NCI-H345 treated with DMSO at 0.1 percent for 48 hours (cell line): ENCODE results near the gene RELN.
A peak's percentile ranks its signal among the peaks of the same experiment; 100 is the strongest.

Experiments
- DNase-seq: peaks from one replicate; lab custom pipeline; 2025; ENCODE audit not compliant: unreplicated experiment; lab: John Stamatoyannopoulos, UW

The RELN gene

DNA sequence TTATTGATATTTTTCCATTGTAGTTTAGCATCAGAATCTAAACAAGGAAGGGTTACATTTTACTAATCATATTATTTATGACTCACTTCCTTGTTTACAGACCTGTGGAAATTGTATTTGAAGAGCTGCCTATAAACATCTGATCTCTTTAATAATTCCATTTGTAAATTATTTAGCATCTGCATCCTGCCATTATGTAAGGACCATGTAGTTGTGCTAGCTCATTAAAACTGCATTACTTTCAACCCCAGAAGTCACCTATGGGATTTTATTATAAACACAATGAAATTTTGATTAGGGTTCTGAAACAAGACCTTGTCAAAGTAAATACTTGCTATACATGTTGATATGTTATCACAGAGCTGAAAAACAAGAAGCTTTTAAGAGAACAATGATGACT, 396.6 kb downstream of the RELN start:
- DNase-seq, result no peak

DNA sequence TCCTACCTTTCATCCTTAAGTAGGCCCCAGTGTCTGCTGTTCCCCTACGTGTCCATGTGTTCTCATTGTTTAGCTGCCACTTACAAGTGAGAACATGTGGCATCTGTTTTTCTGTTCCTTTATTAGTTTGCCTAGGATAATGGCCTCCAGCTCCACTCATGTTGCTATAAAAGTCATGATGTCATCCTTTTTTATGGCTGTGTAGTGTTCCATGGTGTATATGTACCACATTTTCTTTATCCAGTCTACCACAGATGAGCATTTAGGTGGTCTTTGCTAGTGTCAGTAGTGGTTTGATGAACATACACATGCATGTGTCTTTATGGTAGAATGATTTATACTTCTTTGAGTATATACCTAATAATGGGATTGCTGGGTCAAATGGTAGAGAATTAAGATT, 397.3 kb downstream of the RELN start:
- no peak for DNase-seq

DNA sequence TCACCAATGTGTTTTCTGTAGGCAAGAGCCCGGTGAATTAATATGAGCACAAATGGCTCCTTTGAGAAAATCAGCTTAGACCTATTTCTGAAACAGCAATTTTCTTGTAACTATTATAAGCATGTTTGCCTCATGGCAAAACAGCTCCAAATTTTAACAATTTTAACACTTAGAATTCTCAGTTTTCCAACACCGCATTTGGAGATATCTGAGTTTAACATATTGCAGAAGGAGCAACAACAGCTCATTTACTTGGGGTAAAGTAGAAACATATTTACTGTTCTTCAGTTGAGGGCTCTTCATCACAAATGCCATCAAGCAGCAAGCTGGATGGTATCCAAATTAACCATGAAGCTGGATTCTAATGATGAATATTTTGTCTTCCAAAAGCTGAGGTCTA, 409.4 kb downstream of the RELN start:
- DNase-seq, result no peak

DNA sequence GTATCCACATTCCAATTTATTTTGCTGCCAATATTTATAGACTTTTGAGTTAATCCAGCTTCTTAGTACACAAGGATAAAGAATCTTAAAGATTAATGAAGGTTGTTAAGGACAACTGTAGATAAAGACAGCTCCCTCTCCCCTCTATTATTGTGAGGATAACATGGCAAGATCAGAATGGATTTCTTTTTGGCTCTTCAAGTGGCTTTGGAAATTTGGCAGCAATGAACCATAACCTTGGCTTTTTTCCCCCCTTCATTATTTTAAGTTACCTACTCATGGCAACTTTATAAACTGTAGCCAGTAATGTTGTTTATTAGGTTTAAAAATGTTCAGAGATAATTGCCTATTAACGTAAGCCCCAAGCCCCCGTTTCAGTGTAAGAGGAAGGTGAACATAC, 412.4 kb downstream of the RELN start:
- DNase-seq, result no peak

DNA sequence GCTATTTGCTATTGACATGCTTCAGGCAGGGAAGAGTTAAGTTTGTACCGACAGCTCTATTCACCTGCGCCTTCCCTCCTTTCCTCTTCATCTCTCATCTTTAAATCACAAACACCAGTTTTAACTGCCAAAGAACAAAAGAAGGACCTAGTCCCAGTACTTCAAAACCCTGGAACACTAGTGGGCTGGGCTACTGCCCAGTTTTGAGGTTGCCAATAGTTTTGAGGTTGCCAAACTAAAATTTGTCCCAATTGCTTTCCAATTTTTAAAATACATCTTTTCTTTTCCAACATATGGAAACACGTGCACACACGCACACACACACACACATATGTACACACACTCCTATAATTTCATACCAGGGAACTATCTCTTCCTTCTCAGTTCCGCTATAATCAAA, 412.8 kb downstream of the RELN start:
- no peak for DNase-seq

DNA sequence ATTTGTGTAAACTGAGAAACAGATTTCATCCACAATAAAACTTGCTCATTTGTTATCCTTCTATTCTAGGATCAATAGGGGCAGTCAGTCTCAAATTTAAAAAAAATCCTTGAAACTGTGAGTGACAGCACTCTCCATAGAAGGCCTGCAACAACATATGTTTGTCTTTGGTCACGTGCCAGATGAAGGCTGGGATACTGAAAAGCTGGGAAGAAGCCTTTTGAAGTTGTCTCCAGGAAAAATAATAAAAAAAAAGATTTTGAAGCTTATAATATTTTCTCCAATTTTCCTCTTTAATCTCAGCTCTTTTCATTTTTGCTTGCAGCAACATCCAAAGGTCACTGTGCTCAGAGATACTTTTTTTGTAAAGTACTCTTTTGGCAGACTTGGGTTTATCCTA, 414.9 kb downstream of the RELN start:
- DNase-seq, result no peak

DNA sequence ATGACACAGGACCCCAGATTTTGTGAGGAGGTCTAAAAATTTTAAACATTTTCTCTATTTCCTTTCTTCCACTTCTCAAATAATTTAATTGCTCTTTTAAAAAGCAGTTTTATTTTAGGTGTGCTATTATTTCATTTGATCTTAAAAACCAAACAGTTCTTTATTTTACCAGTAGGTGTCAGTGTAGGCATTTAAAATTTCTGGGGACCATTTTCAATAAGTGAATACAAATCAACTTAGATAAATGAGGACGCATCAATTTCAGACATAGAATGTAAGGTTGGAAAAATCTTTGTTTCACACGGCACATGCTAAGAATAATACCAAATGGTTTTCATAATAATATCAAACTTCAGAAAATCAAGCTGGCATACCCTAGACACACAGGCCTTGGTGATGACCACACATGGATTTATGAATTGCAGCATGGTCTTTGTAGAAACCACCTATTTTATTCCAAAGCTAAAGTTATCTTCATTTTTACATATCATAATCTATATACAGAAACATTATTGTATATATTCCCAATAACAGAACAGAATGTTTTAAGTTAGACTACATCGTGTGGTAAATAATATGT, 415.9 kb downstream of the RELN start:
- peak; percentile 19 for DNase-seq

DNA sequence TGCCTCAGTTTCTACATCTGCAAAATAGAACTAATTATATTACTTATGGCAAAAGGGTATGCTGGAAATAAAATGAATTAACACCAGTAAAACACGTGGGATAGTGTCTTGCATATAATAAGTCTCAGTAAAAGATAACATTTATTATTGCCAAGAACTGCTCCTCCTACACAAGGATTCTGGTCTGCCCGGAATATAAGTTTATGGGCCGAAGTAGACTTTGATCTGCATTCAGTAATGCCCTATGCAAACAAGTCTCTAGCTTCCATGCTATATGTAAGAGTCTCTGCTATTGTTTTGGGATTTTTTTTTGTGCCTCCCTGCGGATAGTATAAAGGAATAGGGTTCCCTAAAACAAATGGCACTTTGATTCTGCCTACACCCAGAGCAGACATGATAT, 417.9 kb downstream of the RELN start:
- DNase-seq, result no peak

DNA sequence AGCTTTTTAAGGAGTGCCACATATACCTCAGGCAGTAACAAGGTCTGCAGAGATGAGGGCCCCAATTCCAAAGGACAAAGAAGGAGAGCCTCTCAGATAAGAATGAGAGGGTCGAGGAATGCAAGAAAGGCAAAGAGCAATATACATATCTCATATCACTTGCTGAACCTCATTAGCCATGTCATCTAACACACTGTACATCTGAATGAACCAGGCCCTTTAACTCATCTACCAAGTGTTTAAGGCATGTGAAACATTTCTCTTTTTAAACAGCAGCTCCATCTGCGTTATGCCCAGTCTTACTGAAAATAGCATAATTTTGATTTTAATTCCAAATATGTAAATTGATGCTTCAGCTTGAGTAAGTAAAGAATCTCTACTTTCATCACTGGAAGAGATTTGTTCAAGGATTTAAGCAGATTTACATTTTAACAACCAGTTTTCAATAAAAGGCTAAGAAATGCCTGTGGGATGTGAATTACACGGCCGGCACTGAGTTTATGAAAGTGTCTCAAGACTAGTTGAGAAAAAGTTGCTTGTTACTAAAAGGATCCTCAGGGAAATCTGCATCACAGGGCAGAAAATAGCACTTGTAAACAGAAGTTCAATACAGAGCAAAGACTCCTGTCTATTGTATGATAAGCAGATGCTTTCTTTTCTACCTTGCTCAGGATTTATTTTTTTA, 419.7 kb downstream of the RELN start:
- no peak for DNase-seq

DNA sequence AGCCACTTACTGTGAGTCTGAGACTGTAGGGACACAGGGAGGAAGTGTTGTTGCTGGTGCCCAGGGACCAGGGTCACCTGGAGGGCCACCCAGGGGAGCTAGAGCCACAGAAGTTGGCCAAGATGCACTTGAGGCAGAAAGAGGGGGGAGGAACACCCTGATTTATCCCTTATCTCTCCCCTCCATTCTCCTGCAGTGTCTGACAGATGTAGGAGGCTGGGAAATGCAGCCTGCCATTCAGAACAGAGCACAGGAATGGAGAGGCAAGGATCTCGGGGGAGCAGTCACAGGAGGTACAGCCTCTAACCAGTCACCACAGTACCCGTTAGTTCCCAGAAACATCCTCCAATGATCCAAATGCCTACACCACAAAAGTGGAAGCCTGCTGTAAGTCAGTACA, 425.0 kb downstream of the RELN start:
- DNase-seq, result no peak

DNA sequence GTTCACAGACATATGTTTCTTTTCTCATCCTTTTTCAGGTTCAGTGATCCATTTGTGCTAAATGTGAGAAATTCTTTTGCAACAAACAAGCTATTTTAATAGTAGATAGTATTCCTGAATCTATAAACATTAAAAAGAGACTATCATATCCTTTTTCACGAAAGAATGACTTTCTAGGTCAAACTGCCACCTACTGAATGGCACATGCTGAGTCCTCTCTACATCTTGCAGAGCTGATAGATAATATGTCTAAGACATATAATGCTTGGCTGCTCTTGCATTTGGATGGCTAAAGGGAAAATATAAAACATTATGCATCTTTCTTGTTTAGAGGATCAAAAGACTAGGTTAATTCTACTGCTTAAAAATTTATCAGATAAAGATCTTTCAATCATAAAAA, 429.3 kb downstream of the RELN start:
- no peak for DNase-seq

DNA sequence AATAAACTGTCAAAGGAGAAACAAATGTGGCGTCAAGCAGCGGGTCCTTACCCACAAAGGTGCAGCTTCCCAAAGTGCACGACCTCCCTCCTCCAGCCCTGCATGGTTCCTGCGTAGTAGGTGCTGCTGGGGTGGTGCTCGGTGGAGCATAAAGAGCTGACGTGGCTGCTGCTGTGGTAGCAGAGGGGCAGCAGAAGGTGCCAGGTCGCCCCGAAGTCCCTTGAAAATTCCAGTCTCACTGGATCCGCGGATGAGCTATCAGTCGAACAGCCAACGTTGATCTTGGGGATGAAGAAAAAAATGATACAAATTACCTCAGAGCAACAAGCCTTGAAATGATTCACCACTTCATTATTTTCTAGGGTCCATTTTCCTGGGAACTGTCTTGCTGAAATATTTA, 438.4 kb downstream of the RELN start:
- DNase-seq, result no peak

DNA sequence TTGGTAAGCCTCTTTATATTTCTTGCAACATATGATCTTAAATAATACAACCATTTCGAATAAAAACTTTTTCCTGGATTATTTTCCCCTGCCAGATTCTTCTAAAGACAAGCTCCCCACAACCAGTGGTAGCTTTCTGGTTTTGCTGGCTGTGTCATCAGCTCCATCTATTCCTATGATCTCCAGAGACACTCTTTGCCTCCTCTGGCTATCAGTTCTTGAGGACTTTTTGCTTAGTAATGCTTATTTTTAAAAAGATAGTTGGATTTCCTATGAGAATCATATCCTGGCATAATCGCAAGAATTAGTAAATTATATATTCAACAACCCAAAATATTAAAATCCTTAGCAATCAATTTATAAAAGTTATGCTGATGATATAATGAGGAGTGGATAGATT, 439.7 kb downstream of the RELN start:
- DNase-seq, result no peak

DNA sequence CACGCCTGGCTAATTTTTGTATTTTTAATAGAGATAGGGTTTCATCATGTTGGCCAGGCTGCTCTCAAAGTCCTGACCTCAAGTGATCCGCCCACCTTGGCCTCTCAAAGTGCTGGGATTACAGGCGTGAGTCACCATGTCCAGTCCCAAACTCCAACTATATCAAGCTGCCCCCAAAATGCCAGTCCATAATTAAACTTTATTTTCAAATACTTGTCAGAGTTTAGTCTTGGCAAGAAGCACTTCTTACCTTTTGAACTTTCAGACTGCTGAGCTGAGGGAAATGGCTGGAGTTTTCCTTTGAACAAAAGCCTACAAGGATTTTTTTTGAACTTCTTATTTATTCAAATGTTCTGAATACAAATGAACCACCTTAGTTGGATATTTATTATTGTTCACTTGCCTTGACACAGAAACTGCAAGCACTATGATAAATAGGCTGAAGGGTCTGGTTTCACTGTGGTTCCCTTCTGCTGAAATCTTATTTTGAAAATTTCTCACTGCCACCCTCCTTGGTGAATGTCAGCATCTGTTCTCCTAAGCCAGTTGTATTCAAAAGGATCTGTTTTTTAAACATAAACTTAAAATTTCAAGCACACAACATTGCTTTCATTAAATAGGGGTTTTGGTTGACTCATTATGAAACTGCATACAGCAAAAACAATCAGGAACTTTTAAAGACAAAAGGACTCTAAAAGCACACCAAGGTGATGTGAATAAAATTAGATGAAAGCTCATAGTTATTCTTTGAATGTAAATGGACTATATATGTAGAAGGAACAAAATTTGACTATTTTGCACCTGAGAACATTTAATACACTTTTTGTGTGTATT, 441.8 kb downstream of the RELN start:
- no peak for DNase-seq

DNA sequence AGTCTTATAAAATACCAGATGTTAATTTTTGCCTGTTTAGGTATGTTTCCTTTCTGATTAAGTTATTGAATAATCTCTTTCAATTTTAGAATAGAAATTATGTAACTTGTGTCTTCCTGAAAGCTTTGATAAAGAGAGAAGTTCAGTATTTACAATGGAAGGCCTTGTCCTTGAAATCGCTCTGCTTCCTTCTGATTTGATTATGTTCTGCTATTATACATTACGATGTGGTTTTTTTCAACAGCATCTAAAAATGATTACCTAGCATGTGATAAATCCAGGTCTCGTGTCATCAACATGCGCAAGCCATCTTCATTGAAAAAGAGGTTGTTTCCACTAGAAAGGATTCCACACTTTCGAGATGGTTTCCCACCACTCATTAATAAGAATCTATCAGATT, 447.0 kb downstream of the RELN start:
- no peak for DNase-seq

DNA sequence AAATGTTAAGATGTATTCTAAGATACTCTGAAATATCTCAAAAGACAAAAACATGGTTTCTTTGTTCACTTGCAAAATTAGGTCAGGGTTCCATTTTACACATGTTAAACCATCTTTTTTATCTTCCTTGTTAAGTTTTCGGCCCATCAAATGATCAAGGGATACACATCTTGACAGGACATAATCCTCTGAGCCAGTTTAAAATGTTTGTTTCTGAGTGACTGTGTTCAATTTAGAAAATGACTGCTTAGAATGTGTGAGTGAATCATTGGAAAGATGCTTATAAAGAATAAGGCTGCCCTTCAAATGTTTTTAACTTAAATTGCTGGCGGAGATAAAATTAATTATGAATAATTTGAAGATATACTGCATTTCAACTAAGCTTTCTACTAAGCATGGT, 447.5 kb downstream of the RELN start:
- no peak for DNase-seq

DNA sequence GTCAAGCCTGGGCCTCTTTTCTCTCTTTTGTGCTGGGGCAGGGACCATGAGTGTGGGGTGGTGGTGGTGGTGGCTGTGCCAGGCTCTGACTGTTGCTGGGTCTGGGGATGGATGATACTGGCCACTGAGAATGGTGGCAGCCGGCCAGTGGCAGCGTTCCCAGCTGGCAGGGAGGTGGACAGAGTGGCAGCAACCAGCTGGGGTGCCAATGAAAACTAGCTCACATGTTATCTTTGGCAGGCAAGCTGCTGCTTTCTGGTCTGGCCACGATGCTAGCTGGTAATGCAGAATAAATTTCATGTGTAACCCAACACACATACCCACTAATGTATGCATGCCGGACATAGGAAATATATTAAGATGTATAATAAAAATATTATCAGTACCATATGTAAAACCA, 448.4 kb downstream of the RELN start:
- DNase-seq, result no peak

DNA sequence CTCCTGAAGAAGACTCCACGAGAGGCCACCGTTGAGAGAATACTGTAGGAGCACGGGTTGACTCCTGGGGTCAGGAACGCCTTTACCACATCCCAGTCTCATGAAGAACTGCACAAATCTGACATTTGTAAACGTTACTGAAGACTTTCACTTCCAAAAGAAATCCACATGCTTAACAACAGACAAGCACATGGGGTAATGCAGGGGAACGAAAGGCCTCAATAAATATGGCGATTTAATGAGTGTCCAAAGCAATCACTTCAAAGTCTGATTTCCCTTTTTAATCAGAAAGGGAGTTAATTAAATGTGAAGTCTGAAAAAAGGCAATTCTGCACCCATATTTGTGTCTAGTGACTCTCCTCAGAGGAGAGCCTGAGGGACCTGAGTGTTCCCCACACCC, 449.1 kb downstream of the RELN start:
- DNase-seq, result no peak

DNA sequence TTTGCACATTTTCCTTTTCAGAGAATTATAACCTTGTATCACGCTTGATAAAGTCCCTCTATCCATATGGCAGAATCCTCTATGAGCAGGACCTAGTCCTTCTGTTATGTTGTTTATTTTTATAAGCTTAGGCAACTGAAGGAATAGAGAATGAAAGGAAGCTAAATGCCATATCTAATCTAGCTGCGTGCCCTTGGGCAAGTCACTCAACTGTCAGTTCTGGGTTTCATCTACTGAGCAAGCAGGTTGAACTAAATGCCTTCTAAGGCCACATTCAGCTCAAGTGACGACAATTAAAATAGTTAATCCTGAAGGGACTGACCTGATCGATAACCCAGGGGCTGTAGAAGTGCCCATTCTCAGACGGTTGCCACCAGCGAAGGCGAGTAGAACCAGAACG, 449.6 kb downstream of the RELN start:
- no peak for DNase-seq

DNA sequence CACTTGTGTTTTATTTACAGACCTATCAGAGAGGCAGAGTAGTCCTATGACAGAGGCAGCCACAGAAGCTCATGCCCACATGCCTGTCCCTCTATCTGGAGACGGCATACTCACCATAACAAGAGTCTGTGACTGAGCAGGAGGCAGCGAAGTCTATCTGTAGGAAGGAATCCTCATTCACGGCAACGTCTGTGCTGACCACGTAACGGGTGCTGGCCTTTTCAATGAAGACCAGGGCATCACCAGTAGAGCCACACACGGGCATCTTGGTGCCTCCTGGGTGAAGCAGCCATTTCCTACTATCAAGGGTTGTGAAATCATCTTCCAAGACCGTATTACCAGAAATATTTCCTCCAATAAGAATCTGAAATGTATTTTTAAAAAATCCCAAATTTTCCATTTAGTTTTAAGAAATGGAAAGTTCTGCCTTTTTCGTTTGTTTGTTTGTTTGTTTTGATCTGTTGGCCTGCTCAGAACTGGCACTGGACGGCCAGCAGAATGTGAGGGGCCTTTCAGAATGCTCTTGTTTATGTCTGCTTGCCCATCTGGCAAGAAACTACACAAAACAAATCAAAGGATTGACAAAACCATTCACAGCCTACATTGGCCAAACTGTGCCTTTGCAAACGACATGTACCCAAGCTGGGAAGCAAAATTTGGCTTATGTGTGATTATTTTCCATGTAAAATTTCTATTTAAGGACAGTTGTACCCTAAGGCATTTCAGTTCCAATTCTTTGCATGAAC, 450.3 kb downstream of the RELN start:
- no peak for DNase-seq

DNA sequence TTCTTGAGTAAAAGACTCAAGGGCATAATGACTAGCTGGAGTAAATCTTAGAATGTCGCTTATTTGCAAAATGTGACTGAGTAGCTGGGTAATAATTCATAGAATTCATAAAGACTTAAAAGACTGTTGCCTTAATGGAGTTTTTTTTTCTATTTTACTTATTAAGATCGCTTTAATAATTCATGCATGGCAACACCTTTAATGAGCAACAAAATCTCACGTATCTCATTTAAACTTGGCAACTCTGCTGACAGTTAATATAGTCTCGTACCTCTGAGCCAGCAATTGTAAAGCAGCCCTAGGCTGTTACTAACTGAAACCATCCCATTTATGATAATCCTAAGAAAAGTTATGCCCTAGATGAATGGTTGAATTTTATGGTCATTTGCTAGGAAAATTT, 455.7 kb downstream of the RELN start:
- DNase-seq, result no peak

DNA sequence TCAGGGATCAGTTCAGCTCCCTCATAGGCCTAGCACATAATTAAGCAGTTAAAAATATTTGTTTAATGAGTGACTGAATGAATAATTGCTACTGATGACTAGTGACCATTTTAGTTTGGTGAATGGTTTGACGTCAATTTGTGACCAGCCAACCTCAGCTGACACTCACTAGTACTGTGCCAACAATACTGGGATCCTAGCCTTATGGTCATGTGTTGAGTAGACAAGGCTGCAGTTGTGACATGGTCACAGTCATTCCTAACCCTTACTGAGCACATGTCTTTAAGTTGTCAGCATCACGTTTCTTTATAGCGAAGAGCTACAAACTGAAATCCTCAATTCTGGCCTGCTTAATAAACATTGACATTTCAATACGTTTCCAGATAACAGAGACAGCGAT, 456.5 kb downstream of the RELN start:
- DNase-seq, result no peak
